Right ventricle myocardium inferior (tissue), 1 donor: ENCODE measurements around the gene SPOCD1. TPM values are rescaled to one million over a fixed set of nuclear protein-coding genes. Genes with fewer than 3 reads are reported as not detected.
A peak's percentile ranks its signal among the peaks of the same experiment; 100 is the strongest.

Experiments used
- ATAC-seq: fragments of 200-7000 bp; cut with Tn5 transposase; one replicate; pipeline ENCODE4 v1.9.1; 2020; ENCODE audit warnings: mild to moderate bottlenecking, moderate library complexity
- DNase-seq: peaks from one replicate; pipeline ENCODE4 v3.0.0; 2021; ENCODE audit errors: missing footprints
- intact Hi-C: fragments of 100-400 bp; cut with DNase I; formaldehyde crosslinking; loops from one replicate; pipeline ENCODE4 v1.11.0; 2022
- total RNA-seq: library from RNA; stranded (reverse); fragmentation: NEBNext Ultra II Directional; extraction: Animal tissue kit (Norgen Biotek cat#: 25700); gene quantifications from one replicate; pipeline ENCODE4 v1.2.1, GENCODE V29; 2021
- donor health status: DM: no; HTN: yes; CAD: no; lungs with severe emphysema.

The SPOCD1 gene
- total RNA-seq, 1 donor from 2014 or later: not detected

DNA sequence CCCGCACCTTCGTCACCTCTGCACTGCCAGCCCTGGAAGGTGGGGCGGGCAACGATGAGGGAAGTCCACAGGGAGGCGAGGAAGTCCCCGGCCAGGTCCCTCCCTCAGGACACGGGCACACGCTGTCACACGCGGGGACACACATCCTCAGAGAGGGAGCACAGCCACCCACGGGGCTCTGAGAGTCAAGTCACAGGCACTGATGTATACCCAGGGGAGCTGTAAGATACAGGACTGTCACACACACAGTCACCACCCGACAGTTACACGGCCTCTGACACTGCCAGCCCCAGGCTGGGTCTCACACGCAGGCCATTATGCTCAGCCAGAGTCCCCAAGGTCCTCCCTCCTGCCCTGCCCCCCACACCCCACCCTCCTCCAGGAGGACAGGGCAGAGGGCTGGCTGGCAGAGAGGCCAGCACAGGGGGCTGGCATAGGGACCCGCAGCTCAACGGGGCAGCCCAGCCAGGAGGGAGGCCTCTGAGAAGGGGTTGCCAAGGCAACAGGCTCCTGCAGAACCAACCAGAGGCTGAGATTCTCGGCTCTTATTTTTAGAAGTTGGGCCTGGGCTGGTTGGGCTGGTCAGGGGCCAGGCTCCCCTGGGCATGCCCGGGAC, 34.0 kb downstream of the SPOCD1 start:
- DNase-seq (peak; percentile 21), ATAC-seq (no peak)
- intact Hi-C loops: loop anchor here (10.0 kb wide), 1 partner anchor 217 kb away; no protein-coding TSS in a partner anchor

DNA sequence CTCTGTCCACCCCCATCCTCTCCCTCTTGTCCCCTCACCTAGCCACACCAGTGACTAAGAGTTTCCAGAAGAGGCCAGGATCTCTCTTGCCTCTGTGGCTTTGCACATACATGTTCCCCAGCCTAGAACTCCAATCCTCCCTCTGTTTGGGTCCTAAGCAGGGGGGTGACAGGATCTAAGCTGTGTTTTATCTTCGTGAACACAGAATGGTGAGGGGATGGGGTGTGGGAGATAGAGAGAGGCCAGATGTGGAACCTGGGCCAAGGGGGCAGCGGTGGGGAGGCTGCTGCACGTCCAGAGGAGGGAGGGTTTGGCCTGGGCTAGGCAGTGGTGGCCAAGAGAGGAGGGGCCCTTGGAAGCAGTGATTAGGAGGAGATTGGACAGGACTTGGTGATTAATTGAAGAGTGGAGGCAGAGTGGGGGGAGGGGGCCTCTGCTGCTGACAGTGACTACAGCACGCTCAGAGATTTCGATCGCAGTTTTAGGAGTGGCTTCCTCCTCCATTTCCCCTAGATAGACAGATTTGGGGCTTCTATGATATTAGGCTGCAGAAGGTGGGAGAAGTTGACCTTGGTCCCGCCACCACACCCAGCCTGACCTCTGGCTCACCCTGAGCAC, 34.6 kb downstream of the SPOCD1 start:
- intact Hi-C loops: loop anchor here (10.0 kb wide), 1 partner anchor 216 kb away; no protein-coding TSS in a partner anchor
- ATAC-seq (no peak), DNase-seq (peak; percentile 51)

DNA sequence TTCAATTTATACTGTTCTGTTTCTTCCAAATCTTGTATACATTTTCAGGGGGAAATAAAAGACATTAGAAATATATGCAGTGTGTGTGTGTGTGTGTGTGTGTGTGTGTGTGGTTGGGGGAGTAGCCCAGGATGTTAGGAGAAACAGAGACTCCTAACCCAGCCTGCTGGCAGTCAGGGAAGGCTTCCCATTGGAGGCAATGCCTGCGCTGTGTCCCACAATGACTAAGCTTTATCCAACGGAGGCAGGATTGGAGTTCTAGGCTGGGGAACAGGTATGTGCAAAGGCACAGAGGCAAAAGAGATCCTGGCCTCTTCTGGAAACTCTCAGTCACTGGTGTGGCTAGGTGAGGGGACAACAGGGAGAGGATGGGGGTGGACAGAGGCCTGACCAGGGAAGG, 35.2 kb downstream of the SPOCD1 start:
- peak; percentile 14 for DNase-seq
- intact Hi-C loops: loop anchor here (10.0 kb wide), 1 partner anchor 216 kb away; no protein-coding TSS in a partner anchor
- no peak for ATAC-seq

DNA sequence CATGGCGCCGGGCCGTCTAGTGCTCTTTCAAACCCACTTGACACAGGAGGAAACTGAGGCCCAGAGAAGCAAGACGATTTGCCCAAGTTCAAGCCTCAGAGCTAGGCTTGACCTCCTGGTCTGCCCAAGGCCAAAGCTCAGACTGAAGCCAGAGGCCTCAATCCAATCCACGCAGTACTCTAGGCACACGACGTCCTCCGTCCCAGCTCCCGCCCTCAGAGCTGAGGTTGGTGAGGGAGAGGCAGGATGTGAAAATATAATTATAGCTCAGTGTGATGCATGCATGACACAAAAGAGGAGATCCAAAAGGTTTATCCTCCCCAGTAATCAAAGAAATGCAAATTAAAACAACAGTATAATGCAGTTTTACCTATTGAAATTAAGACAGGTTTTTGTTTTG, 36.1 kb downstream of the SPOCD1 start:
- intact Hi-C loops: loop anchor here (10.0 kb wide), 1 partner anchor 215 kb away; no protein-coding TSS in a partner anchor
- ATAC-seq: no peak
- DNase-seq: peak; percentile 26

DNA sequence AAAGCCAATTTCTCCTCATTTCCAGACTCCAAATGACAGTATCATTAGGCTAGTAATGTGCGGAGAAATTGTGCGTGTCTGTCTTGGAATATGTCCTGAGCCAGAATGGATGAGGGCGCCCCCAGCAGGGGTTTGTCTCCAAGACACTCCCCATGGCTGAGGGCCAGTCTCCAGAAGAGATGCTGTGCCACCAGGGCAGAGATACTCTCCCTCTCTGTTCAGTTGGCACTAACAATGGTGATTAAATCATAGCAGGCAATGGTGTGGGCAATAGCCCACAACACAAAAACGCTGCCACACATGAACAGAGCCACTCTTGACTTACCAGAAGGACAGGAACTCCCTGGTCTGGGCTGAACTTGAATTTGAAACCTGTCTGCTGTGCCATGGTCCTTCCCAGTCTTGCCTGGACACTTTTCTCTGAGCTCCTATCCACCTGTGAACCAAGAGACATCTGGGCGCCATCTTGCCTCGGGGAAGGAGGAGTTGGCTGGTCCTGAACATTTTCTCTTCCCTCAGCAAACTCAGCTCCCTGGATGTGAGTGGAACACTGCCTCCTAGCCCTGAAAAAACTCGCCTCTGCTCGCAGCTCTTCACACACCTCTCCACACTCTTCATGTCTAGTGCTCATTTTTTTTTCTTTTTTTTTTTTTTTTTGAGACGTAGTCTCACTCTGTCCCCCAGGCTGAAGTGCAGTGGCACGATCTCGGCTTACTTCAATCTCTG, 36.9 kb downstream of the SPOCD1 start:
- no peak for ATAC-seq
- peak; percentile 15 for DNase-seq
- intact Hi-C loops: no loop called here

DNA sequence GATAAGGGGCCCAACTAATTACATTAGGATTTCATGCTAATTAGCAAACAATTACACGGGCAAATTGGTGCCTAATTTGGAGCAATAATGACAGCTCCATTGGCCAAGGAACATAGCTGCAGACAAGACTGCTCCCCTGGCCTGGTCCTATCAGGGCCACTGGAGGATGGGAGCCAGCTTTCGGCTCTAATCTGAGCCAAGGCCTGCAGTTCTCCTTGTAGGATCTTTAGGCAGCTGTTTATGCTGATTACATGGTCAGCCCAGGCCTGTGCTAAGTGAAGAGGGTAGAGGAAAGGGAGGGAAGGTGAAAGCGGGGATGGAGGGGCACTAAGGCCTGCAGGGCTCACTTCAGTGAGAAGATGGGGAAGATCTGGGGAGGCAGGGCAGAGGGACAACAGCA, 39.3 kb downstream of the SPOCD1 start:
- ATAC-seq (no peak), DNase-seq (no peak)
- intact Hi-C loops: no loop called here

DNA sequence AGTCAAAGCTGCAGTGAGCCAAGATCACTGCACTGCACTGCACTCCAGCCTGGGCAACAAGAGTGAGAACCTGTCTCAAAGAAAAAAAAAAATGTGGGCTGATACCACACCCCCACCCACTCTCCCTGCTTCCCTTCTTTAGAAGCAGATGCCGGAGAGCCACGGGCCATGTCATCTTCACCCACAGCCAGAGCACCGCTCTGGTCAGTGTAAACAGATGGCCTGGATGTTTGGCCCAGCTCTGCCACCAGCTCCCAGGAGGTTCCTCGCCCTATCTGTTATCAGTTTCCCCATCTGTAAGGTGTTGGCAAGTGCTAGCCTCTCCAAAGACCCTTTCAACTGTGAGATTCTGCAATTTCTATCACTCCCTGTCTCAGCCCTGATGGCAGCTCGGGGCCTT, 39.8 kb downstream of the SPOCD1 start:
- intact Hi-C loops: no loop called here
- DNase-seq: no peak
- no peak for ATAC-seq

DNA sequence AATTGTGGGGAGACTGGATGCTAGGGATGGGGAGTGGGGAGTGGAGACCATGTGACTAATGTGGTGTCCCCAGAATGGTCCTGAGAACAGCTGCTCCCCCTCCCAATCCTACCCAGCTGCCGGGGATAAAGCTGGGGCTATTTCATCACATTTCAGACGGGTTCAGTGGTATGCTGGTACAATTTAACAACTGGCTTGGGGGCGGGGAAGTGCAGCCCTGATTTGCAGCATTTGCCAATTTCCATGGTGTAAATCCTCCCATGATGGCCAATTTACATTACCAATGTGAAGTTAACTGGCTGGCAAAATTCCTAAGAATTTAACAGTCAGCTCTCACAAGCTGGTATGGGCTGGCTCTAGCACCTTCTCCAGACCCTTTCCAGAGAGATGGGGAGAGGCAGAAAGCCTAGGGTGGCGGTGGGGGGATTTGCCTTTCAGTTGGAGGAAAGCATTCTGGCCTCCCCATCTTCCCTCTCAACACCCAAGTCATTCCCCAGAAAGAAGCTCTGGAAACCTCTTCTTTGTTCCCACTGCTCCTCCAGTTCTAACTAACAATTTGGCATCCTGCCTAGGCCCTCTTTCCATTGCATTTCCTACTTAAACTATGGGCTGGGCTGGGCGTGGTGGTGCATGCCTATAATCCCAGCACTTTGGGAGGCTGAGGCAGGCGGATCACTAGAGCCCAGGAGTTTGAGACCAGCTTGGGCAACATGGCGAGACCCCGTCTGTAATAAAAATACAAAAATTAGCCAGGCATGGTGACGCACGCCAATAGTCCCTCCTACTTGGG, 40.4 kb downstream of the SPOCD1 start:
- ATAC-seq: no peak
- intact Hi-C loops: no loop called here
- DNase-seq: no peak

DNA sequence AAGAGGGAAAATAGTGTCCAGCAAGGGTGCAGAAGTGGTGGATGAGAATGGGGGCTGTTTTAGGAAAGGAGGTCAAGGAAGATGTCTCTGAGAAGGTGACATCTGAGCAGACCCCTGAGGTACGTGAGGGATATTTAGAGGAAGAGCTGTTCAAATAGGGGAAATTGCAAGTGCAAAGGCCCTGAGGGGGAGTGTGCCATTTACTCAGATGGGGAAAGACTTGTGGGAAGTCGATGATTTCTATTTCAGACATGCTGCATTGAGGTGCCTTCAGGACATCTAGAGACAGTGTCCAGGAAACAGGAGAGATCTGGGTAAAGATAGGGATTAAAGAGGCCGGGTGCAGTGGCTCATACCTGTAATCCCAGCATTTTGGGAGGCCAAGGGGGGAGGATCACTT, 41.3 kb downstream of the SPOCD1 start:
- ATAC-seq (no peak), DNase-seq (no peak)
- intact Hi-C loops: no loop called here

DNA sequence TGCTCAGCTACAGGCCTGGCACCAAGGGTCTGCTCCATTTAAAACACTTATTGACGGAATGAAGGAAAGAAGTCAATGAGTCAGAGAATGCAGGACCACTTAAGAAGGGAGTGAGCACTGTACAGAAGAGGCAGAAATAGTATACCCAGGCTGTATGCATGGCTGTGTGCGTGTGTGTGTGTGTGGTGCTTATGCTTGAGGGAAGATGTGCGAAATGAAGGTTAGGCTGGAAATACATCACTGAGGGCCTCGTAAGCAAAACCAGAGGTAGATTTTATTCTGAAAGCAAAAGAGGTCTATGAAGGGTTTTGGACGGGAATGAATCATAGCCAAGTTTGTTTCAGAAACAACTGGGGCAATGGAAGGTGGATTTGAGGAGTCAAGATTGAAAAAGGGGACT, 42.0 kb downstream of the SPOCD1 start:
- ATAC-seq (no peak), DNase-seq (no peak)
- intact Hi-C loops: no loop called here

DNA sequence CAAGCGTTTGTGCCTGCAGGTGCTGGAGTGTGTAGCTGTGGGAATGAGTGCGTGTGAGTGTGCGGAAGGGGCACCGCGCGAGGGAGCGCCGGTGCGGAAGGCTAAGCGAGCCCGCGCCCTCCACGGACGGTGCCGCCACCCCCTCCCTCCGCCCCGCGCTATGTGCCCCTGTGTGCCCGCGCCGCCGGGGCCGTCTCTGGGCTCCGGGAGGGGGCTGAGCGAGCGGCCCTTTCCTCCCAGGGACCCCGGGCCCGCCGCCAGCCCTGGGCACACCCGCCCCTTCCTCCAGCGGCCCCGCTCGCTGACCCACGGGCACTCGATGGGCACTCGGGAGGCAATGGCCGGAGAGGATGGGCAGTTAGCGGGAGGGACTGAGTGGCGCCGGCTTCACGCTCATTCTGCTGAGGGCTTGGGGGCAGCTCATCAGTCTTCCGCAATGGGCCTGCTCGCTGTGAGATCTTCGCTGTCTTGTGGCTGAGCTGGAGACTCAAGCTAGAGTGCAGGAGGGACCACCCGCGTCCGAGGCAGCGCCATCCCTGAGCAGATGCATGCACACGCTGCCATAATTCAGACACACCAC, 43.1 kb downstream of the SPOCD1 start:
- intact Hi-C loops: no loop called here
- DNase-seq: no peak
- no peak for ATAC-seq

DNA sequence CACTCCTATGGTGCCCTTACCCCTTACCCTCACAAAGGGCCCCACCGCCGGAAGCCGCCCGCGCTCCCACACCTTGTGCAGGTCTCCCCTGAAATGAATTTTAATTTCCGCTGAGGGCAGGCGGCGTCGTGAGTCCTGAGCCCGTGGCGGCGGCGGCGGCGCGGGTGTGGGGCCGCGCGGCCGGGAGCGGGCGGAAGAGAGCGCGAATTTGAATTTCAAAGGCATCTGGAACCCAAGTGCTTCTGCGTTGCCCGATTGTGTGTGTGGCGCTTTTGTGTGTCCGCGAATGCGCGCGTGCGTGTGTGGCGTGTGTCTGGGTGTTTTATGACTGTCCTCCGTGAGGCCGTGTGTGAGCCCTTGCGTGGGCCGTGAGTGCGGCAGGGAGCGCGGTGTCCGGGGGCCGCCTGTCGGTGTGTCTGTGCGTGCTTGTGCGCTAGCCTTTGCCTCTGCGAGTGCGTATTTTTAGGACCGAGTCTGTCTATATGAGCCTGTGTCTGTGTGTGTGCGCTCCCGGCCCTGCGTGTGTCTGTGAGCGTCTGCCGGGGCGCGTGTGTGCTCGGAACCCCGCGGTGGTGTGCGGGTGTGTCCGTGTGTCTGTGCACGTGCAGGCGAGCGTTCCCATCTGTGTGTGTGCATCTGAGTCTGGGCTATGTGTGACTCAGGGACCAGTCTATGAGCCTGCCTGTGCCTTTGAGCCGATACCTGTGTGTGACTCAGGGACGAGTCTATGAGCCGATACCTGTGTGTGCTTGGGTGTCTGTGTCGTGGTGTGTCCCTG, 43.7 kb downstream of the SPOCD1 start:
- intact Hi-C loops: no loop called here
- no peak for DNase-seq

DNA sequence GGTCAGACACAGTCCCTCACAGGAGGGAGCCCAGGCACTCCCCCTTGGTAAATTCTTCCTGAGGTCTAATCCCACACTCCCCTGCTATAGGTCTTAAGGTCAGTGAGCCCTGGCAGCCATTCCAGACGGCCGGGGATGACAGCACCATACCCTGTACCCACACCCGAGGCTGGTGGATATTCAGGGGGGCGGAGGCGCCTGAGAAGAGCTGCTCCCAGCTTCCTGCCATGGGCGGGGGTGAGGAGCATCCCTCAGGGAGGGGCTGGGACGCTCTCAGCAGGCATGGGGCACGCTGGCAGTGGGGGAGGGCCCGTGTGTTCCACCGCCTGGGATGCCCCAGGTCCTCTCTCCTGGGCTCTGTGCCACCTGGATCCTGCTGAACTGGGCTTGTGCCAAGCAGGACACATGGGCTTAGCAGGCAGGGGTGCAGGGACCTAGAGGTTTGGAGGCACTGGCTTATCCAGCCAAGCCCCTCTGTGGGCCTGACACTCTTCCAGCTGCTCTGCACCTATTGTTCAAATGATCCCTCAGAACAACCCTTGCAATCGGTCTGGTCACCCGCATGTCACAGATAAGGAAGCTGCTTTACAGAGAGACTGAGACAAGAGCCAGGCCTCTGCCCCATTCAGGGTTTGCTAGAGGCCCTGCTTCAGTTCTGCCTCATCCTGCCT, 46.0 kb downstream of the SPOCD1 start:
- DNase-seq (no peak), ATAC-seq (peak; percentile 66)
- intact Hi-C loops: no loop called here

More for the DNA sequence above, 43.7 kb downstream of the SPOCD1 start:
- no peak for ATAC-seq

DNA sequence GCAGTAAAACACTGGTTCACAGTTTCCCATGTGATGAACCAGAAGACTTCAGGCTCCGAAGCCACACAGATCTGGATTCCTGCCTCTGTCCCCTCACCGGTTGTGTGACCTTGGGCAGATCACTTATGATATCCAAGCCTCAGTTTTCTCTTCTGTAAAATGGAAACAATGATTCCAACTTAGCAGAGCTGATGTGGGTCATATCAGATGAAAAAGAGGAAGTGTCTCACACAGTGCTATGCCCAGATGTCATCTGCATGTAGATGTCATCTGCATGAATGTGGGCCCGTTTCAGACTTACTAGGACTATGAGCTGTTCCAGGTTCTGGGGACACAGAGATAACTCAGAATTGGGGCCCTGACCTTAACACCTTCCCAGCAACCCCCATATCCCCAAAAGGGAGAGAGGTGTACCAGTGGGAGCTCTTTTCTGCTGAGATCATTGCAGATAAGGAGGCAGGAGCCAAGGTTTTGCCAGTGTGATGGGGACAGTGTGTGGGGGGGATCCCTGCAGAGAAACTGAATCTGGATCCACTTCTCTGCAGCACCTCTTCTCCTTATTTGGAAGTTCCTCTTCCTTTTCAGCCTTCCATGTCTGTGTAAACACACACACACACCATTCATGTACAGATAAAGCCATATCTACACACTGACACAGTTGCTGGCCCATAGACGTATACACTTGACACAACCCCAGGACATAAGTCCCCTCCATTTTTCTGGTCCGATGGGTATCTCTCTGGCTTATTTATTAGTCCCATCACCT, 46.7 kb downstream of the SPOCD1 start:
- no peak for DNase-seq
- no peak for ATAC-seq
- intact Hi-C loops: no loop called here

DNA sequence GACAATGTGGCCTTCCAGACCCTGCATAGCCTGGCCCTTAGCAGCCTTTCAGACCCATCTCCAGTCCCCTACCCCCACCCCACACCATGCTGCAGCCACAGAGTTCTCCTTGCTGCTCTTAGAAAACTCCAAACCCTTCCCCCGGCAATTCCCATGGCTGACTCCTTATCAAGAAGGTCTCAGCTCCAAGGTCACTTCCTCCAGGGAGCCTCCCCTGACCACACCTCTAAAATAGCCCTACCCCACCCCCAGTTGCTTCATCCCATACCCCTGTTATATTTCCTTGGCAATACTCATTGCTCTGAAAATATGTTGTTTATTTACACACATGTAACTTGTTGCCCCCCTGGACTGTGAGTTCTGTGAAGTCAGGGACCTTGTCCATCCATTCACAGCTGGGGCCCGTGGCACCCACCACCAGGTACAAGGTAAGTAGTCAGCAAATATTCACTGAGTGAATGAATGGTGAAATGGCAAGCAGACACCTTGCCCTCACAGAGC, 47.4 kb downstream of the SPOCD1 start:
- DNase-seq: no peak
- intact Hi-C loops: no loop called here
- ATAC-seq: no peak

DNA sequence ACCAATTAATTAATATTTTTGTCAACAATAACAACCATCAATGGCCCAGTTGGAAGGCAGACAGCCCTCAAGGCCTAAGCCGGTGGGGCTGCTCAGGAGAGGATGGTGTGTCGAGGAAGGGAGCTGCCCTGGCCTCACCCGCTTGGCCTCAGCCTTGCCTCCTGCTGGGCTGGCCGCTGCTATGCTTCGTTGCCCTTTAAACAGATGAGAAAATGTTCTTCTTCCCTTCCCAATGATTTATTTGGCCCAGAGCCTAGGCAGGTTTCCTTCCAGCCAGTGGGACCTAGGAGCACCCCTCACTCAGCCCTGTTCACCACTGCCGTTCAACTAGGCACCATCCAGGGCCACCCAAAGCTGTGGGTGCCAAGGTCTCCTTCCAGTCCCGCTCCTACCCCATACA, 48.6 kb downstream of the SPOCD1 start:
- DNase-seq: no peak
- ATAC-seq: no peak

DNA sequence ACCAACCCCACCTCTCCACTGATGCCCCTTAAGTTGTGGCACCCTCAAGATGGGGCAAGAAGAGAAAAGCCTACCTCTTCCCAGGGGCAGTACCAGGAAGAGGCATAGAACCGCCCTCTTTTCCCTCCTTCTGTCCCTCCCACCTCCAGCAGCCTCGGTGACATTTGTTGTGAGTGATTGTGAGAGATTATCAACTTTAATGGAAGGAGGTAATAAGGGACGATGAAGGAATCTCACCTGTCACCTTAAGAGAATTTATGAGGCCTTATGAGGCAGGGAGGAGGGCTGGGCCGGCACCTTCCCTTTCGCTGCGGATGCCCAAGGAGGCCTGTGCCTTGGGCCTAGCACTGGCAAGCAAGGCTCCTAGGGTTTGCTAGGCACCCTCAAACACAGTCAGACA, 50.3 kb downstream of the SPOCD1 start:
- no peak for ATAC-seq
- intact Hi-C loops: no loop called here
- no peak for DNase-seq

More for the DNA sequence above, 48.6 kb downstream of the SPOCD1 start:
- intact Hi-C loops: no loop called here
